K562 (cell line): ENCODE results near the gene DNASE2. TPM values are rescaled to one million over a fixed set of nuclear protein-coding genes. Genes with fewer than 3 reads are reported as not detected.

Experiments used
- ATAC-seq: fragments of 200-7000 bp; cut with Tn5 transposase; 3 replicates; pipeline ENCODE4 v1.9.1; 2020; ENCODE audit warnings: moderate library complexity
- BruUV-seq: library from RNA; stranded (reverse); fragments of 400-500 nt; replicated peaks from 2 replicates; lab custom pipeline; 2021; lab: Mats Ljungman, UMichigan
- CTCF ChIA-PET: fragments of 300-600 bp; formaldehyde crosslinking; extraction: SDS; loops from one replicate; lab custom pipeline; 2021; ENCODE audit warnings: low intra/inter-chr PET ratio; lab: Yijun Ruan, JAX
- POLR2A ChIA-PET: fragments of 300-600, 350-650 bp; sonication (Branson Sonifier 250); formaldehyde crosslinking; extraction: SDS; loops from one replicate; lab custom pipeline; 2021; ENCODE audit warnings: antibody characterized with exemption, inconsistent platforms; lab: Yijun Ruan, JAX
- DNase-seq, 4 experiments: peaks; one replicate each; pipeline versions ENCODE4 v3.0.0 to v3.0.0-alpha.2; 2011 to 2018; ENCODE audit warnings: low spot score in 3 of 4, mixed read lengths in 3 of 4; ENCODE audit errors: extremely low read depth in 1 of 4
- FAIRE-seq: peaks from 2 replicates; lab custom pipeline; 2011; peaks lifted over from hg19 to GRCh38; lab: Jason Lieb, UNC
- H2AFZ ChIP-seq: 2 replicates; pipeline ENCODE4 v1.6.0; 2011; ENCODE audit warnings: low read depth, low read length, control low read depth, inconsistent platforms
- H3K27ac ChIP-seq: fragments of 200-600 bp; 3 replicates; pipeline ENCODE4 v1.8.0; 2011; ENCODE audit warnings: low read depth, mild to moderate bottlenecking, control low read depth, inconsistent platforms, low read length, moderate library complexity, mixed read lengths; ENCODE audit errors: extremely low read depth
- H3K27me3 ChIP-seq, 2 experiments: fragments of 300-600 bp in 1 of 2; 2 replicates in 1 of 2; 3 replicates in 1 of 2; pipeline versions ENCODE4 v1.6.0 to v1.8.0; 2011; ENCODE audit warnings: inconsistent platforms in 2 of 2, low read length in 2 of 2, mild to moderate bottlenecking in 1 of 2, mixed read lengths in 1 of 2, moderate library complexity in 1 of 2; ENCODE audit not compliant: control insufficient read depth in 2 of 2, insufficient read depth in 2 of 2
- H3K36me3 ChIP-seq: fragments of 300-600 bp; 3 replicates; pipeline ENCODE4 v1.8.0; 2011; ENCODE audit warnings: mild to moderate bottlenecking, low read length, inconsistent platforms; ENCODE audit not compliant: control insufficient read depth, insufficient read depth
- H3K4me1 ChIP-seq, 2 experiments: fragments of 200-600 bp in 1 of 2; replicated peaks in 1 of 2; 2 replicates in 1 of 2; 3 replicates in 1 of 2; pipeline versions ENCODE4 v1.5.1 to v1.8.0; 2011; ENCODE audit warnings: inconsistent platforms in 2 of 2, low read length in 2 of 2, mild to moderate bottlenecking in 1 of 2, mixed read lengths in 1 of 2, moderate library complexity in 1 of 2; ENCODE audit not compliant: control insufficient read depth in 2 of 2, insufficient read depth in 2 of 2
- H3K4me2 ChIP-seq: 2 replicates; pipeline ENCODE4 v1.6.1; 2011; ENCODE audit warnings: low read length, control low read depth, inconsistent platforms, mixed read lengths; ENCODE audit not compliant: insufficient read depth
- H3K4me3 ChIP-seq: fragments of 200-600 bp; sonication (generic), shearing (Covaris generic); 2 replicates; pipeline ENCODE4 v1.5.1; 2016; ENCODE audit warnings: control low read depth, inconsistent platforms
- H3K79me2 ChIP-seq: fragments of 200-600 bp; 3 replicates; pipeline ENCODE4 v1.8.0; 2011; ENCODE audit warnings: low read length, inconsistent platforms; ENCODE audit not compliant: control insufficient read depth, insufficient read depth
- H3K9ac ChIP-seq, 2 experiments: 2 replicates each; pipeline versions ENCODE4 v1.6.0 to v1.6.1; 2011; ENCODE audit warnings: low read depth in 2 of 2, low read length in 2 of 2, control low read depth in 1 of 2, inconsistent platforms in 1 of 2, mild to moderate bottlenecking in 1 of 2, mixed read lengths in 1 of 2; ENCODE audit not compliant: insufficient read depth in 1 of 2
- H3K9me1 ChIP-seq: one replicate; pipeline ENCODE4 v1.6.0; 2011; ENCODE audit warnings: inconsistent platforms, mild to moderate bottlenecking, low read length, moderate library complexity; ENCODE audit not compliant: control insufficient read depth, insufficient read depth
- H3K9me3 ChIP-seq: replicated peaks from 2 replicates; pipeline ENCODE4 v1.5.1; 2011; ENCODE audit warnings: low read depth, low read length, inconsistent platforms; ENCODE audit not compliant: control insufficient read depth, insufficient read depth
- H4K20me1 ChIP-seq: replicated peaks from 2 replicates; pipeline ENCODE4 v1.6.1; 2011; ENCODE audit warnings: low read length, inconsistent platforms, mixed read lengths; ENCODE audit not compliant: control insufficient read depth, insufficient read depth
- KLF13 ChIP-seq: fragments of 450-650 bp; IDR thresholded peaks from 2 replicates; pipeline ENCODE4 v1.6.1; 2016; ENCODE audit warnings: missing genetic modification characterization, low read depth, mild to moderate bottlenecking, missing compliant biosample characterization, moderate library complexity, borderline replicate concordance
- PCBP2 ChIP-seq: fragments of 200-400 bp; formaldehyde crosslinking; IDR thresholded peaks from 2 replicates; pipeline ENCODE4 v1.6.1; 2018; ENCODE audit warnings: low read length, low read depth, mild to moderate bottlenecking, moderate library complexity; ENCODE audit not compliant: poor library complexity, severe bottlenecking
- ZNF121 ChIP-seq: sonication (generic); formaldehyde crosslinking; conservative IDR thresholded peaks from 2 replicates; pipeline ENCODE4 v1.8.0; 2022; ENCODE audit warnings: missing genetic modification reagents
- ZNF384 ChIP-seq: IDR thresholded peaks from 2 replicates; pipeline ENCODE4 v1.6.1; 2012; ENCODE audit warnings: low read depth, low read length, improper control_type of control experiment
- ZNF699 ChIP-seq: fragments of 250-450 bp; sonication (Bioruptor Pico); IDR thresholded peaks from 2 replicates; pipeline ENCODE4 v1.8.0; 2021; ENCODE audit warnings: mild to moderate bottlenecking, moderate library complexity; ENCODE audit not compliant: insufficient replicate concordance
- WGBS: fragments of 100-300 bp; shearing (Covaris generic); methylation state at CpG from one replicate; pipeline ENCODE4 v1.1.6; 2016; ENCODE audit warnings: low coverage, mixed read lengths; ENCODE audit not compliant: insufficient coverage; ENCODE audit errors: missing lambda C conversion rate; 5-methylcytosine and 5-hydroxymethylcytosine counted together
- in situ Hi-C: fragments of 300-500 bp; cut with MboI; formaldehyde crosslinking; loops from 4 replicates; pipeline ENCODE4 v1.15.0; 2018; ENCODE audit warnings: inconsistent platforms, mixed read lengths
- intact Hi-C: fragments of 100-400 bp; cut with micrococcal nuclease; formaldehyde crosslinking; loops from 2 replicates; pipeline ENCODE4 v1.14.2; 2022
- polyA plus RNA-seq, 8 experiments: library from polyadenylated mRNA; depleted of rRNA in 4 of 8; stranded (reverse) in 5 of 8; unstranded in 3 of 8; fragments of >200 nt; fragmentation: Nextera tagmentation in 2 of 8; fragmentation: Illumina TruSeq in 1 of 8; extraction: Ambion mirVana in 2 of 8; extraction: Trizol in 1 of 8; gene quantifications; 2 replicates each; pipeline versions ENCODE4 v1.2.1 to v1.2.3, GENCODE V29; 2011 to 2014; ENCODE audit warnings: inconsistent platforms in 1 of 8, missing spikeins in 1 of 8
- total RNA-seq, 7 experiments: library from RNA; depleted of rRNA in 6 of 7; stranded (reverse); fragments of >200 nt in 6 of 7; fragmentation: Illumina TruSeq in 2 of 7; extraction: Trizol in 2 of 7; gene quantifications; 2 replicates each; pipeline versions ENCODE4 v1.2.1 to v1.2.3, GENCODE V29; 2011 to 2021; ENCODE audit warnings: low replicate concordance in 1 of 7
- TF ChIP-seq, protein P1 (sequence below): fragments of 450-650 bp; IDR thresholded peaks from 2 replicates; pipeline ENCODE4 v1.6.1; 2016

DNASE2 gene
- total and polyA plus RNA-seq, 9 of the 15 experiments (the other 6 are each of a cell fraction or from before 2014, with no cell fraction given), result 4.4 to 27.0 (median 20.2) TPM

DNA sequence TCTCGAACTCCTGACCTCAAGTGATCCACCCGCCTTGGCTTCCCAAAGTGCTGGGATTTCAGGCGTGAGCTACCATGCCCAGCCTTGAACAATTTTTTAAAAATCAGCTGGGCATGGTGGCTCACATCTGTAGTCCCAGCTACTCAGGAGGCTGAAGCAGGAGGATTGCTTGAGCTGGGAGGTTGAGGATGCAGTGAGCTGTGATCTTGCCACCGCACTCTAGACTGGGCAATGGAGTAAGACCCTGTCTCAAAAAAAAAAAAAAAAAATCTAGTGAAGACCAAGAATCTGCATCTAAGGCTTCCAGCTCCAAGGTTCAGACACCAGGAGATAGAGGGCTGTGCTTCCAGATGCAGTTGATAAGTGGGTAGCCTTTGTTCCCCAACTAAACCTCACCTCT lies 17.1 kb downstream of the DNASE2 start:
- ATAC-seq (no peak), FAIRE-seq (no peak)
- Histone ChIP-seq H3K9me1 (no peaks in the 10 kb centered on the region), H2AFZ (no peak overlapping the region), H3K27ac (no peak overlapping the region), H4K20me1 (no peaks in the 10 kb centered on the region; the same call in 1 of the 2 replicates), H3K4me3 (no peak overlapping the region), H3K9ac (no peak overlapping the region), H3K4me2 (no peak overlapping the region)
- CTCF ChIA-PET, result no interaction called here
- POLR2A ChIA-PET, result interaction anchor here (1.4 to 1.8 kb wide), 3 partner anchors 13 to 17 kb away, joined by 3 to 6 read pairs (median 4); partner anchors contain the start of gene DNASE2
- intact Hi-C loops, result no loop called here
- in situ Hi-C loops, result no loop called here
- no peak for TF ChIP-seq ZNF384
- no peak for TF ChIP-seq ZNF699 (CRISPR knock-in tag)
- peak; percentile 69 for TF ChIP-seq ZNF121 (CRISPR knock-in tag)
- TF ChIP-seq PCBP2, result no peak
- TF ChIP-seq, protein P1, sequence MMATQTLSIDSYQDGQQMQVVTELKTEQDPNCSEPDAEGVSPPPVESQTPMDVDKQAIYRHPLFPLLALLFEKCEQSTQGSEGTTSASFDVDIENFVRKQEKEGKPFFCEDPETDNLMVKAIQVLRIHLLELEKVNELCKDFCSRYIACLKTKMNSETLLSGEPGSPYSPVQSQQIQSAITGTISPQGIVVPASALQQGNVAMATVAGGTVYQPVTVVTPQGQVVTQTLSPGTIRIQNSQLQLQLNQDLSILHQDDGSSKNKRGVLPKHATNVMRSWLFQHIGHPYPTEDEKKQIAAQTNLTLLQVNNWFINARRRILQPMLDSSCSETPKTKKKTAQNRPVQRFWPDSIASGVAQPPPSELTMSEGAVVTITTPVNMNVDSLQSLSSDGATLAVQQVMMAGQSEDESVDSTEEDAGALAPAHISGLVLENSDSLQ, result no peak
- no peak for TF ChIP-seq KLF13 (tag)
- TF ChIP-seq, all 486 proteins: peak for 1
- 31% methylated on average over 4 of the region's 4 CpGs for WGBS
- BruUV-seq, result no TSS peak
- Histone ChIP-seq H3K36me3 (no peaks in the 10 kb centered on the region), H3K79me2 (no peaks in the 10 kb centered on the region), H3K4me1 (peaks cover 8 to 35% of the 10 kb centered on the region in 2 experiments; a peak in 4 of 5 replicates), H3K9me3 (no peaks in the 10 kb centered on the region), H3K27me3 (no peaks in the 10 kb centered on the region)
- DNase-seq, result no peak
